Cardiac septum (tissue), 1 donor: ENCODE data around the gene CCDC138. TPM values are rescaled to one million over a fixed set of nuclear protein-coding genes. Genes with fewer than 3 reads are reported as not detected.

ENCODE experiments used
- DNase-seq: peaks from one replicate; pipeline ENCODE4 v3.0.0-alpha.2; 2020; ENCODE audit warnings: low spot score
- intact Hi-C: fragments of 100-400 bp; cut with DNase I; formaldehyde crosslinking; loops from one replicate; pipeline ENCODE4 v1.14.0; 2022
- total RNA-seq: library from RNA; stranded (reverse); fragmentation: NEBNext Ultra II Directional; extraction: Animal tissue kit (Norgen Biotek cat#: 25700); gene quantifications from one replicate; pipeline ENCODE4 v1.2.1, GENCODE V29; 2021
- donor health status: DM: no; HTN: no; CAD: no.

CCDC138 gene
- total RNA-seq, 1 donor from 2014 or later: 1.3 TPM

GRCh38 chr2:108825254-108825653, 38.7 kb downstream of the CCDC138 start:
- no peak for DNase-seq
- intact Hi-C loops: no loop called here

- DNase-seq: no peak
- intact Hi-C loops: no loop called here
Measured at GRCh38 chr2:108825736-108826135, 39.2 kb downstream of the CCDC138 start.

- no peak for DNase-seq
- intact Hi-C loops: no loop called here
Measured at GRCh38 chr2:108829578-108830310, 43.2 kb downstream of the CCDC138 start.

- intact Hi-C loops: no loop called here
- no peak for DNase-seq
Measured at GRCh38 chr2:108833219-108833618, 46.6 kb downstream of the CCDC138 start.

- intact Hi-C loops: no loop called here
- no peak for DNase-seq
Measured at GRCh38 chr2:108834620-108835019, 48.0 kb downstream of the CCDC138 start.

GRCh38 chr2:108835040-108835439, 48.5 kb downstream of the CCDC138 start:
- intact Hi-C loops: no loop called here
- DNase-seq: no peak

GRCh38 chr2:108837198-108837597, 50.6 kb downstream of the CCDC138 start:
- intact Hi-C loops: no loop called here
- no peak for DNase-seq

- intact Hi-C loops: no loop called here
Measured at GRCh38 chr2:108841506-108841905, 54.9 kb downstream of the CCDC138 start.

GRCh38 chr2:108845923-108846322, 59.4 kb downstream of the CCDC138 start:
- intact Hi-C loops: no loop called here
- no peak for DNase-seq

More at GRCh38 chr2:108841506-108841905, 54.9 kb downstream of the CCDC138 start:
- DNase-seq: no peak

- no peak for DNase-seq
- intact Hi-C loops: no loop called here
Measured at GRCh38 chr2:108847000-108847399, 60.4 kb downstream of the CCDC138 start.

- no peak for DNase-seq
- intact Hi-C loops: loop anchor here (10.0 kb wide), 1 partner anchor 662 kb away; no protein-coding TSS in a partner anchor
Measured at GRCh38 chr2:108852375-108852774, 65.8 kb downstream of the CCDC138 start.

GRCh38 chr2:108853421-108853820, 66.8 kb downstream of the CCDC138 start:
- intact Hi-C loops: loop anchor here (10.0 kb wide), 1 partner anchor 661 kb away; no protein-coding TSS in a partner anchor
- DNase-seq: no peak

- intact Hi-C loops: loop anchor here (10.0 kb wide), 1 partner anchor 660 kb away; no protein-coding TSS in a partner anchor
- no peak for DNase-seq
Measured at GRCh38 chr2:108854484-108854883, 67.9 kb downstream of the CCDC138 start.

- intact Hi-C loops: loop anchor here (5.0 to 10.0 kb wide), 2 partner anchors 132 to 660 kb away; partner anchors contain the start of gene EDAR
- DNase-seq: no peak
Measured at GRCh38 chr2:108855194-108855593, 68.6 kb downstream of the CCDC138 start.

- no peak for DNase-seq
- intact Hi-C loops: loop anchor here (5.0 to 10.0 kb wide), 2 partner anchors 128 to 656 kb away; partner anchors contain the start of gene EDAR
Measured at GRCh38 chr2:108858894-108859293, 72.3 kb downstream of the CCDC138 start.

GRCh38 chr2:108866041-108866440, 79.5 kb downstream of the CCDC138 start:
- DNase-seq: no peak
- intact Hi-C loops: no loop called here

GRCh38 chr2:108868911-108869310, 82.3 kb downstream of the CCDC138 start:
- DNase-seq: no peak
- intact Hi-C loops: no loop called here

- no peak for DNase-seq
- intact Hi-C loops: no loop called here
Measured at GRCh38 chr2:108869542-108869941, 83.0 kb downstream of the CCDC138 start.

GRCh38 chr2:108870069-108870644, 83.6 kb downstream of the CCDC138 start:
- intact Hi-C loops: no loop called here
- DNase-seq: no peak

GRCh38 chr2:108877506-108877905, 90.9 kb downstream of the CCDC138 start:
- intact Hi-C loops: no loop called here
- DNase-seq: no peak

GRCh38 chr2:108878276-108878675, 91.7 kb downstream of the CCDC138 start:
- intact Hi-C loops: no loop called here
- no peak for DNase-seq
